Measurements from ENCODE around the gene ASPSCR1. TPM values are rescaled to one million over a fixed set of nuclear protein-coding genes. Genes with fewer than 3 reads are reported as not detected.
A peak's percentile ranks its signal among the peaks of the same experiment; 100 is the strongest.

ASPSCR1 gene
- total and polyA plus RNA-seq, 2 of the 13 experiments (the other 11 are each of a cell fraction or from before 2014, with no cell fraction given): 274 to 314 TPM

- TF ChIP-seq ZNF513 (CRISPR knock-in tag; conservative IDR thresholded peaks at IDR 0.05) (peak; percentile 32; the same call in 1 of the 2 replicates), ZNF616 (CRISPR knock-in tag; IDR thresholded peaks at IDR 0.05; ENCODE audit: low read depth) (0 out of 2 replicates have a peak, but pooled peaks have one; percentile 88), THYN1 (CRISPR knock-in tag; IDR thresholded peaks at IDR 0.05; ENCODE audit: borderline replicate concordance, low read depth) (no peak), ZNF207 (IDR thresholded peaks at IDR 0.05; ENCODE audit: borderline replicate concordance) (no peak), NCOA5 (CRISPR knock-in tag; IDR thresholded peaks at IDR 0.05) (0 out of 2 replicates have a peak, but pooled peaks have one; percentile 70), TOPORS (CRISPR knock-in tag; IDR thresholded peaks at IDR 0.05) (no peak; the same call in 1 of the 2 replicates), ZFP62 (CRISPR knock-in tag; IDR thresholded peaks at IDR 0.05) (no peak; the same call in 1 of the 2 replicates), ZNF263 (CRISPR knock-in tag; IDR thresholded peaks at IDR 0.05) (peak; percentile 81; the same call in 1 of the 2 replicates), ZFP36L1 (CRISPR knock-in tag; IDR thresholded peaks at IDR 0.05) (peak; percentile 86; the same call in 1 of the 2 replicates), SIX4 (CRISPR knock-in tag; IDR thresholded peaks at IDR 0.05) (peak; percentile 72; the same call in 1 of the 2 replicates), MBD4 (IDR thresholded peaks at IDR 0.05; ENCODE audit: borderline replicate concordance, low read length) (no peak), TRIM22 (IDR thresholded peaks at IDR 0.05) (no peak), ZNF563 (CRISPR knock-in tag; IDR thresholded peaks at IDR 0.05) (peak; percentile 65; the same call in 1 of the 2 replicates), RNF219 (CRISPR knock-in tag; IDR thresholded peaks at IDR 0.05) (0 out of 2 replicates have a peak, but pooled peaks have one; percentile 42), RBM39 (IDR thresholded peaks at IDR 0.05; ENCODE audit: low read depth, low read length, poor library complexity, severe bottlenecking) (peak; percentile 85), GPBP1L1 (CRISPR knock-in tag; IDR thresholded peaks at IDR 0.05) (no peak), RFX1 (IDR thresholded peaks at IDR 0.05) (no peak), ZBTB21 (CRISPR knock-in tag; IDR thresholded peaks at IDR 0.05) (0 out of 2 replicates have a peak, but pooled peaks have one; percentile 28), TEAD3 (CRISPR knock-in tag; optimal IDR thresholded peaks at IDR 0.05; ENCODE audit: borderline replicate concordance) (peak; percentile 81), ZFP41 (CRISPR knock-in tag; IDR thresholded peaks at IDR 0.05; ENCODE audit: borderline replicate concordance) (no peak; the same call in 1 of the 2 replicates)
Observed at GRCh38 chr17:82000803-82001570, 23.6 kb downstream of the ASPSCR1 start (continued).
